HG02798 (cell line): ENCODE data around the gene UBA1.

Source experiments
- ATAC-seq: cut with Tn5 transposase; IDR thresholded peaks from one replicate; pipeline ENCODE4 v1.9.1; 2021; ENCODE audit warnings: mild to moderate bottlenecking; ENCODE audit not compliant: unreplicated experiment, poor library complexity

Gene UBA1

GRCh38 chrX:47226531-47227333, 33.1 kb downstream of the UBA1 start:
- no peak for ATAC-seq

DNA sequence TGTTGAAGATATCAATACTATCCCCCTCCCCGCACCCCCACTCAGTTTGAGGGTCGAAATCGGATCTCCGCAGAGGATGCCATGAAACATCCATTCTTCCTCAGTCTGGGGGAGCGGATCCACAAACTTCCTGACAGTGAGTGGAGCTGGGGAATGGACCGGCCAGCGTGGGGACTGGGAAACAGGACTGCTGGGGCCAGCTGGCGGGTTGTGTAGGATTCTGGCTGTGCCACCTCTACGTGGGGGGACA, 33.6 kb downstream of the UBA1 start:
- no peak for ATAC-seq

DNA sequence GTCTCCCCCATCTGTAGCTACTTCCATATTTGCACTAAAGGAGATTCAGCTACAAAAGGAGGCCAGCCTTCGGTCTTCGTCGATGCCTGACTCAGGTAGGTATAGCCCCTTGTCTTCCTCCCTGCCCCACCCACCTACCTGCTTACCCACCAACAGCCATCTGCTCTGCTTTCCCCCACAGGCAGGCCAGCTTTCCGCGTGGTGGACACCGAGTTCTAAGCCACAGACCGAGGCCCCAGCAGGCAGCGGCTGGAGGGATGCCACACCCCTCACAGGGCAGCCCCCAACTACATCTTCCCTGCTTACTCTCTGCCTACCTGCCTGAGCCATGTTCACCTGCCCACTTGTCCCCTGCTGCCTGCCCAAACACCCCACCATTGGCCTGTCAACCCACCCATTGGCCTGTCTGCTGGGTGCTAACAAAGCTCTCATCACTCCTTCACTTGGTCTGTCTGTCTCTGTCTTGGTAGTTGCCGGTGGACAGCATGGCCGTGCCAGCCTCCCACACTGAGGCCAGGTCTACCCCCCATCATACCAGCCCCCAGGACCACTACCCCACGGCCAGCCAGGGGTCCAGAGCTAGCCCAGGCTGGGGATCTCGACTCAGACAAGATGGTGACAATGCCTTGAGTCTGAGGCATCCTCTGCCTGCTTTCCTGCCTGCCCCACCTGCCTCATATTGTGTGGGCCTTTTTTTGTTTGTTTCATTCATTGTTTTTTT, 35.1 kb downstream of the UBA1 start:
- no peak for ATAC-seq

- ATAC-seq: no peak
Observed at GRCh38 chrX:47229427-47229826, 35.8 kb downstream of the UBA1 start.

DNA sequence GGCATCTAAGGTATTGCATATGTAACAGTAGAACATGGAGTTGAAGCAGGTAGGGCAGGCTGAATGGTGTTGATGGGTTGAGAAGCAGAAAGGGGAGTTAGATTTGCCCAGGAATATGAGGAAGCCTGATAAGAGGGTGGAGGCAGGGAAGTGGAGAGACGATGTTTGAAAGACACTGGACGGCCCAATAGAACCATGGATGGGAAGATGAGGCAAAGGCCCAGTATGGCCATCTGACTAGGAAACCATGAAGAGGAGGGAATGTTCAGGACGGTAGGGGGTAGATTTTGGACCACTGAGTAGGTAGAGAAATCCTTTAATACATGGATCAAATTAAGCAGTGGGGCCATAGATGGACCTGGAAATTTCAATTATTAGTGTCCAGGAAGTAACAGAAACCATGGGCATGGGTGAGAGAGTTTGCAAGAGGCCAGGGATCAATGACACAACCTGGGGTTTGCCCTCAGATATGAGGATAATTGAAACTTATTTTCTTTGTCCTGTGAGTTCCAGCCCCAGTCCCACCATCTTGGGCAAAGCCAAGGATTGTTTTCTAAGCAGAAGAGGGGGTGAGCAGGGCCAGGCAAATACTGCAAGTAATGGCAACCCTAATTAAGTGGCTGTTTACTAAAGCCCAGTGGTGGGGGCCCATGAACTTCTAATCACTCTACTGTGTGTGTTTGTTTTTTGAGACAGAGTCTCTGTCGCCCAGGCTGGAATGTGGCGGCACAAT, 36.7 kb downstream of the UBA1 start:
- ATAC-seq: no peak

DNA sequence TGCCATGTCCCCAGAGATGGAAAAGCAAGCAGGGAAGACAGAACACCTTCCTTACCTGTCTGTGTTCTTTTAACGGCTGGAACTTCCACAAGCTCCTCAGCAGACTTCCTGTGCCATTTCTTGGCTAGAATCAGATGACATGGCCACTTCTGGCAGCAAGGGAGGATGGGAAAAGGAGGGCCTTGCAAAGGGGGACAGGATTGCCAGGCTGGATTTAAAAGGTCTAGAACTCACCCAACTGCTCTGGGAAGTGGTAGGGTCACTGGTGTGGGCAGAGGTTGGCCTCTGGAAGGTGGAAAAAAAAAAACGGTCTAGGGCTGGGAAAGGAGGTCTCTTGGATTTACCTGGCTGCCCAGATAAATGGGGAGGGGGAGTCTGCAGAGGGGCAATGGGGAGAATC, 37.5 kb downstream of the UBA1 start:
- ATAC-seq: no peak

DNA sequence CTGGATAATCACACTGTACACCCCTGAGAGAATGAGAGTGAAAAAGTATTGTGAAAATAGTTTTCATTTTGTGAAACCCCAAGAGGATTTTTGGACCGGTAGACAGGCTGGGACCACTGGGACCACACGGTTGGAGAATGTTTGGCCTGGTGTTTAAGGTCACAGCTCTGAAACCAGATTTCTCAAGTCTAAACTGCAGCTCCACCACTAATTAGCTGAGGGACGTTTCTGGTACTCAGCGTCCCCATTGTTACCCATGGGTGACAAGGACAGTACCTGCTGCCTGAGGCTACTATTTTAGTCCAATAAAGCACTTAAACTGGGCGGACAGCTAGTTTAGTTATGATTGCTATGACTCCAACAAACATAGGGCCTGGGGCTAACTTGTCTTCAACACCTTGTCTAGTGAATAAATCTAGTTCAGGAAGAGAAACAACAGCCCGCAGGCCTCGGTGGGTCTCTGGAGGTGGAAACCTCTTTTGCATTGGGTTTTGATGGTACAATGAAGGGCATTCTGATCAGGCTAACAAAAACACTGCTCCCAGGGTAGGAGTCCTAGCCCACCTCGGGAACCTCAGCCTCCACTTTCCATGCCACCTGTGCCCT, 38.7 kb downstream of the UBA1 start:
- ATAC-seq: no peak

GRCh38 chrX:47232803-47233332, 39.2 kb downstream of the UBA1 start, which contains the start of gene USP11:
USP11 (plus strand) TSS chrX:47233009; CDS start chrX:47233044, 35 bp downstream.
- ATAC-seq: peak; percentile 25

GRCh38 chrX:47233333-47234113, 39.9 kb downstream of the UBA1 start:
- peak; percentile 89 for ATAC-seq

DNA sequence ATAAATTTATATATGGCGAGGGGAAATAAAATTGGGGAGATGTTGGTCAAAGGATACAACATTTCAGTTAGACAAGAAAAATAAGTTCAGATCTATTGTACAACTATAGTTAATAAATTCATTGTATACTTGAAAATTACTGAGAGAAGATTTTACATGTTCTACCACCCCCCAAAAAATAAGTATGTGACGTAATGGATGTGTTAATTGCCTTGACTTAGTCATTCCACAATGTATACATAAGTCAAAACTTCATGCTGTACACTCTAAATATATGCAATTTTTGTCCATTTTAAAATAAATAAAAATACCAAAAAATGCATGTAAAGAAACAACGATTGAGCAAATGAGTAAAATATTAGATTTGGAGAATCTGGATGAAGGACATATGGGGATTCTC, 41.0 kb downstream of the UBA1 start:
- ATAC-seq: no peak

DNA sequence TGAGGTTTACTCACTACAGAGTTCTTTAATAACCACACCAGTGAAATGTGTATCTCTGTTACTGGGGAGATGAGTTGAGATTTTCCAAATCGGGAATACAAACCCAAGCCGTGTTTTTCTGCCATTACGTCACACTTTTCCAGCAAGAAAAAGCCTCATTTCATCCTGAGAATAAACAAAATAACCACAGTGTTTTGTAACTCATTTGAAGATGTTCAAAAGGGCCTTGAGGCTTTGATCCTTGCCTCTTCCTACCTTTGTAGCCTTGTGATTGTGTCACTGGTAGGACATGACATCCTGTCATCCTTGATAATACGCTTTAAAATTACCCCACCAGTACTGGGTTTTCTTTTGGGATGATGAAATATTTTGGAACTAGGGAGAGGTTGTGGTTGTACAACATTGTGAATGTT, 42.1 kb downstream of the UBA1 start:
- ATAC-seq: no peak

GRCh38 chrX:47239199-47239598, 45.6 kb downstream of the UBA1 start:
- ATAC-seq: no peak

DNA sequence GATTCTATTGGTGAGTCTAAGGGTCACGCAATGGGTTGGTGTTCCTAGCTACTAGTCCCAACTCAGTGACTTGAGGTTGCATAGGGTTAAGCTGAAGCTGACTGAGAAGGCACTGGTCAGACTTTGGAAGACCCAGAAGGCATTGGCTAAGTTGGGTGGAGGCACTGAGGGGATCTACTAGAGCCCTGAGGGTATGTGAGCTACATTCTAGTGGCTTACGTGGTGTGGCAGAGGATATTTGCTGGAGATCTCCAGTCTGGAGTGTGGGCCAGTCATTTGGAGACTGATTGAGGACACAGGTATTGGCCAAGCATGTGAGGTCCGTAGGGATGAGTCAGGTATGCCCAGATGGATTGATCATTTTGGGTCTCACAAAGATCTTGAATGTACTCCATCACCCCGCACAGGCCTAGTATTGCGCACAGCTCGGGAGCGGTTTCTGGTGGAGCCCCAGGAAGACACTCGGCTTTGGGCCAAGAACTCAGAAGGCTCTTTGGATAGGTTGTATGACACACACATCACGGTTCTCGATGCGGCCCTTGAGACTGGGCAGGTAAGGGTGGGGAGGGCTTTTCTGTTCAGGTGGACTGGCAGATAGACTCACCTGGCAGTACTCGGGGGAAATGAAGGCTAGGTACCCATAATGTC, 46.4 kb downstream of the UBA1 start:
- no peak for ATAC-seq

- ATAC-seq: no peak
Observed at GRCh38 chrX:47240619-47241018, 47.0 kb downstream of the UBA1 start.

GRCh38 chrX:47241201-47242011, 47.8 kb downstream of the UBA1 start:
- no peak for ATAC-seq

DNA sequence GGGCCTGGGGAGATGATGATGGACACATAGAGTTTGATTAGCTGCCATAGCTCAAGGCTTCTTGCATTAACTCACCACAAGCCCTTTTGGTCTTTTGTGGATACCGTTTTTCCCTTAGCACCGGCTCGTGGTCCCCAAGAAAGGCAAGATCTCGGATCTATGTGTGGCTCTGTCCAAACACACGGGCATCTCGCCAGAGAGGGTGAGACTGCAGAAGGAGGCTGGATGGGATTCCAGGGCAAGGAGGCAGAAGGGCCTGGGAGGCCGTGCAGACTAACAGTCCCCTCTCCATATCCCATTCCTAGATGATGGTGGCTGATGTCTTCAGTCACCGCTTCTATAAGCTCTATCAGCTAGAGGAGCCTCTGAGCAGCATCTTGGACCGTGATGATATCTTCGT, 48.7 kb downstream of the UBA1 start:
- no peak for ATAC-seq

GRCh38 chrX:47243351-47243750, 49.7 kb downstream of the UBA1 start:
- no peak for ATAC-seq

GRCh38 chrX:47244676-47245075, 51.0 kb downstream of the UBA1 start:
- no peak for ATAC-seq

DNA sequence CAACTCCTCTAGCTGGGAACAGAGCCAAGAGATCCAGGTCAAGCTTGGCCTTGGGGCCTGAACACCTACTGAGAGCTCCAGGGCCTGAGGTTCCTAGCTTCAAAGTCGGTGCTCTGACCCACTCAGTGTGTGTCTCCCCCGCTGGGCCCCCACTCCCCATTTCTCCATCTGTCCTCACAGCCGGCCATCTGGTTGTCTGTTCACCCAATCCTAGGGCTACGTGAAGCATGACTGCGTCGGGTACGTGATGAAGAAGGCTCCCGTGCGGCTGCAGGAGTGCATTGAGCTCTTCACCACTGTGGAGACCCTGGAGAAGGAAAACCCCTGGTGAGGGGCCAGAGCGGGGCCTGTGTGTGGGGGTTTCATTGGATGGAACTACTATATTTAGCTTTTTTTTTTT, 51.5 kb downstream of the UBA1 start:
- ATAC-seq: no peak
